Heart left ventricle (tissue), 16 donors: Measurements from ENCODE around the gene KRT37. TPM values are rescaled to one million over a fixed set of nuclear protein-coding genes. Genes with fewer than 3 reads are reported as not detected.

Experiments used
- ATAC-seq, 4 donors: fragments of 200-7000 bp; cut with Tn5 transposase; one replicate each; pipeline ENCODE4 v1.9.1; 2020 to 2022; ENCODE audit warnings: moderate library complexity in 4 of 4, mild to moderate bottlenecking in 3 of 4, moderate number of reproducible peaks in 1 of 4
- DNase-seq, 5 donors: peaks; one replicate each; pipeline ENCODE4 v3.0.0-alpha.2; 2020
- H3K27ac ChIP-seq, 12 donors: fragments of 200-600 bp; sonication (generic) in 4 of 12; one replicate each; pipeline versions ENCODE4 v1.5.0 to v1.8.0; 2016 to 2022; ENCODE audit warnings: mild to moderate bottlenecking in 2 of 12
- H3K27me3 ChIP-seq, 9 donors: fragments of 200-600 bp; sonication (generic) in 2 of 9; one replicate each; pipeline versions ENCODE4 v1.5.1 to v1.8.0; 2016 to 2022; ENCODE audit warnings: mild to moderate bottlenecking in 3 of 9
- H3K36me3 ChIP-seq, 9 donors: fragments of 200-600 bp; sonication (generic) in 2 of 9; one replicate each; pipeline versions ENCODE4 v1.5.0 to v1.8.0; 2018 to 2022; ENCODE audit warnings: mild to moderate bottlenecking in 2 of 9
- H3K4me1 ChIP-seq, 12 donors: fragments of 200-600 bp; sonication (generic) in 4 of 12; one replicate each; pipeline versions ENCODE4 v1.5.0 to v1.8.0; 2016 to 2022; ENCODE audit warnings: mild to moderate bottlenecking in 3 of 12
- H3K4me3 ChIP-seq, 12 donors: fragments of 200-600 bp; sonication (generic) in 4 of 12; one replicate each; pipeline versions ENCODE4 v1.5.0 to v1.8.0; 2017 to 2022; ENCODE audit warnings: mild to moderate bottlenecking in 9 of 12, moderate library complexity in 4 of 12
- H3K9me3 ChIP-seq, 12 donors: fragments of 200-600 bp; sonication (generic) in 4 of 12; one replicate each; pipeline versions ENCODE4 v1.5.0 to v1.8.0; 2016 to 2022; ENCODE audit warnings: mild to moderate bottlenecking in 1 of 12
- POLR2A ChIP-seq, 2 donors: fragments of 450-650 bp; IDR thresholded peaks; one replicate each; pipeline ENCODE4 v1.6.1; 2017; ENCODE audit warnings: antibody characterized with exemption in 2 of 2, mild to moderate bottlenecking in 2 of 2, moderate library complexity in 2 of 2
- WGBS, 4 donors: extraction: QIAGEN DNeasy Blood & Tissue Kit in 2 of 4; methylation state at CpG; one replicate each; pipeline versions ENCODE4 v1.1.5 to v1.1.7; 2013 to 2018; 5-methylcytosine and 5-hydroxymethylcytosine counted together
- intact Hi-C, 10 donors: fragments of 100-400 bp; cut with DNase I; formaldehyde crosslinking; loops; one replicate each; pipeline versions ENCODE4 v1.11.1 to v1.14.2; 2022
- long read RNA-seq, 3 donors: library from polyadenylated mRNA; unstranded; transcript quantifications; one replicate each; pipeline ENCODE4 v2.0.0, GENCODE V29; 2020 to 2021
- polyA plus RNA-seq, 2 donors: library from polyadenylated mRNA; stranded (reverse); fragments of 200-250 nt; gene quantifications; one replicate each; pipeline ENCODE4 v1.2.3, GENCODE V29; 2013
- total RNA-seq, 9 donors: library from RNA; depleted of rRNA in 2 of 9; stranded (reverse); fragments of >200 nt in 2 of 9; fragmentation: NEBNext Ultra II Directional in 3 of 9; extraction: Animal tissue kit (Norgen Biotek cat#: 25700) in 3 of 9; gene quantifications; one replicate each; pipeline versions ENCODE4 v1.1.0 to v1.2.4, GENCODE V29; 2016 to 2023
- TF ChIP-seq, protein P1 (sequence below), 12 donors: fragments of 200-600 bp; sonication (generic) in 4 of 12; IDR thresholded peaks; one replicate each; pipeline versions ENCODE4 v1.5.0 to v1.8.0; 2018 to 2022; ENCODE audit warnings: antibody characterized with exemption in 12 of 12, mild to moderate bottlenecking in 5 of 12
- donor health status: ischemic (EF 13 %, LVEDD 7.1; RV severe dilation, severe dysfunction).
- donor health status: healthy with polysubstance abuse.
- donor health status: DM: no; HTN: yes; CAD: no.
- donor health status: DM: no; HTN: no; CAD: no.
- donor health status: ischemic (EF 25% LVEDD 6.9; RV normal size, moderate dysfunction).
- donor health status: ischemic (EF 25% LVEDD 5.7; RV mildly dilated, moderate dysfunction).
- donor health status: healthy.
- donor health status: DM: yes; HTN: yes; CAD: no.
- donor health status: ischemic (EF 35%, LVEDD 5.7; RV mildly dilated, moderate dysfunction).
- donor health status: nonischemic (EF 11% LVEDD 7.7; RV severe dilation, severe dysfunction).
- donor health status: DM: yes; HTN: yes; CAD: no.
- donor health status: PGD.
- donor health status: ischemic (EF 29% LVEDD 5.4; RV normal size, mild dysfunction).
- donor health status: nonischemic (EF 23%, LVEDD 6.1; RV moderate dilation, normal function).

Gene KRT37
- total RNA-seq, result not detected
- not detected for polyA plus RNA-seq
- long read RNA-seq, donor 1, result 0 reads
- long read RNA-seq, donor 2, result 0 reads
- long read RNA-seq, donor 3, result 0 reads

DNA sequence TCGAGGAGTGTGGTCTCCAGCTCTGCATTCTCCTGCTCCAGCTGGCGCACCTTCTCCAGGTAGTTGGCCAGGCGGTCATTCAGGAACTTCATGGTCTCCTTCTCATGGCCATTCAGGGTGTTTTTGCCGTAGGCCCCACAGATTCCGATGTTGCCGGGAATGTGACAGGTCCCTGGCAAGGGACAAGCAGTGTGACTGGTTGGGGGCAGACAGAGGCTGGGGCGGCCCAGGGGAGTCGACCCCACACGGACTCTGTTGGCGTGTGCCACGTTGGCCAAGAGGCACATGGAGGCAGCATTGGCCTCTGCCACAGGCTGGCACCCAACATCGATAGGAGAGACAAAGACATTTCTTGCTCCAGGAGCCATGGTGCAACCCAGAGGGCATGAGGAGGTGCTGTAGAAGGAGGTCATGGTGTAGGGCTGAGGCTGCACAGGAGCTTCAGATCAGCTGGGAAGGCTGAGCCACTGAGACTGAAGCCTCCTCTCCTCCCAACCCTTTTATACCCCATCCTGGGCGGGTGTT is at the start of gene KRT37:
TSS of gene KRT37 (minus strand) at position 475 of the 525 bp plus-strand sequence. CDS start at position 413, 62 bp downstream.
- 89 to 92% (median 91%) methylated on average over 12 to 13 of the region's 13 CpGs for WGBS, 4 donors
- Histone ChIP-seq H3K27ac (no peak within 1 kb of the TSS), H3K4me1 (no peaks in the 10 kb centered on the region), H3K4me3 (no peak within 1 kb of the TSS), H3K9me3 (no peaks in the 10 kb centered on the region), H3K27me3 (peaks cover 0 to 7% (median 0%) of the 10 kb centered on the region in 9 donors), H3K36me3 (no peaks in the 10 kb centered on the region)
- intact Hi-C loops, result no loop called here
- DNase-seq (no peak), ATAC-seq (no peak)
- TF ChIP-seq, protein P1, sequence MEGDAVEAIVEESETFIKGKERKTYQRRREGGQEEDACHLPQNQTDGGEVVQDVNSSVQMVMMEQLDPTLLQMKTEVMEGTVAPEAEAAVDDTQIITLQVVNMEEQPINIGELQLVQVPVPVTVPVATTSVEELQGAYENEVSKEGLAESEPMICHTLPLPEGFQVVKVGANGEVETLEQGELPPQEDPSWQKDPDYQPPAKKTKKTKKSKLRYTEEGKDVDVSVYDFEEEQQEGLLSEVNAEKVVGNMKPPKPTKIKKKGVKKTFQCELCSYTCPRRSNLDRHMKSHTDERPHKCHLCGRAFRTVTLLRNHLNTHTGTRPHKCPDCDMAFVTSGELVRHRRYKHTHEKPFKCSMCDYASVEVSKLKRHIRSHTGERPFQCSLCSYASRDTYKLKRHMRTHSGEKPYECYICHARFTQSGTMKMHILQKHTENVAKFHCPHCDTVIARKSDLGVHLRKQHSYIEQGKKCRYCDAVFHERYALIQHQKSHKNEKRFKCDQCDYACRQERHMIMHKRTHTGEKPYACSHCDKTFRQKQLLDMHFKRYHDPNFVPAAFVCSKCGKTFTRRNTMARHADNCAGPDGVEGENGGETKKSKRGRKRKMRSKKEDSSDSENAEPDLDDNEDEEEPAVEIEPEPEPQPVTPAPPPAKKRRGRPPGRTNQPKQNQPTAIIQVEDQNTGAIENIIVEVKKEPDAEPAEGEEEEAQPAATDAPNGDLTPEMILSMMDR (IDR thresholded peaks at IDR 0.05), result no peak
- TF ChIP-seq POLR2A (IDR thresholded peaks at IDR 0.05), result no peak

DNA sequence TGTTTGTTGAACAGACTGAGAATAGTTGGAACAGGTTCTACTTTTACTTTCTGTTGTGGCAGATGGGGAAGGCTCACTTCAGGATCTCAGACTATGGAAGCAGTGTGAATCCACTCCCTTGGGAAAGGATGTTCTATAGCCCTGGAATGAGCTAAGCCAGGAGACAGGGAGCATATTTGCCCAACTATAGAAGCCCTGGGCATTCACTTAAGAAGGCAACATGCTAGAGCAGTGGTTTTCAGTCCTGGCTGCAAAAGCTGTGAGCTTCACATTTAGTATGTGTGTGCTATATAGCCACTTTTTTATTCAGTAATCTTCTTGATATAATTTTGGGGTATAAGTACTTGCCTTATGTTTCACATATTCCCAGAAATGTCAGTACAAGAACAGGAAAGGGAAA is 44.0 kb upstream of the KRT37 start:
- H3K4me3 ChIP-seq, result no peak overlapping the region
- H3K9me3 ChIP-seq, result peaks cover 0 to 31% (median 6%) of the 10 kb centered on the region in 12 donors
- peaks cover 0 to 8% (median 0%) of the 10 kb centered on the region in 9 donors for H3K27me3 ChIP-seq
- H3K36me3 ChIP-seq, result no peaks in the 10 kb centered on the region
- H3K27ac ChIP-seq, result no peak overlapping the region
- DNase-seq, result no peak
- TF ChIP-seq POLR2A (IDR thresholded peaks at IDR 0.05), result no peak
- TF ChIP-seq, protein P1 (IDR thresholded peaks at IDR 0.05), result no peak
- peaks cover 0 to 11% (median 3%) of the 10 kb centered on the region in 12 donors for H3K4me1 ChIP-seq
- no peak for ATAC-seq
- intact Hi-C loops, result loop anchor here in 1 of 10 donors (10.0 kb wide), 1 partner anchor 164 kb away; the partner anchor contains the start of genes KRTAP16-1 and KRTAP29-1

DNA sequence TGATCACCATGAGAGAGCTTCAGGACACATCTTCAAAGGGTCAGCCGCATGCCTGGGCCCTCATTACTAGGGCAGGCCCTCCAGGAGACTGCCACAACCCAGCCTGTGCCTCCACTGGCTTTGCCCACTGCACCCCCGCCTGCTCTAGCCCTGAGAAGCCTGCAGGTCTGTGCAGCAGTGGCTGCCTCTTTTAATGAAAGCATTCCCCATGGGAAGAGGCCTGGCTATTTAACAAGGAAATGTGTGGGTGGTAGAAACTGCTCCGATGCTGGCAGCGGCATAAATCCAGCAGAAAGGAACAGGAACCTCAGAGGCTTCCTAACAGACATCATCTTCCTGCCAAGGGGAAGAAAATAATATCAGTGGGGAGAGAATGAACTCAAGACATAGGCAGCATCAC is 43.2 kb upstream of the KRT37 start:
- intact Hi-C loops, result loop anchor here in 1 of 10 donors (10.0 kb wide), 1 partner anchor 163 kb away; the partner anchor contains the start of genes KRTAP16-1 and KRTAP29-1
- WGBS, 4 donors, result 42 to 66% (median 56%) methylated on average over 4 of the region's 4 CpGs
- no peak for TF ChIP-seq POLR2A (IDR thresholded peaks at IDR 0.05)
- TF ChIP-seq, protein P1 (IDR thresholded peaks at IDR 0.05), result no peak
- DNase-seq, result no peak
- Histone ChIP-seq H3K4me3 (no peak overlapping the region), H3K27ac (no peak overlapping the region), H3K27me3 (peaks cover 0 to 8% (median 0%) of the 10 kb centered on the region in 9 donors), H3K9me3 (peaks cover 0 to 31% (median 6%) of the 10 kb centered on the region in 12 donors), H3K4me1 (peaks cover 0 to 11% (median 3%) of the 10 kb centered on the region in 12 donors), H3K36me3 (no peaks in the 10 kb centered on the region)
- ATAC-seq, result no peak

DNA sequence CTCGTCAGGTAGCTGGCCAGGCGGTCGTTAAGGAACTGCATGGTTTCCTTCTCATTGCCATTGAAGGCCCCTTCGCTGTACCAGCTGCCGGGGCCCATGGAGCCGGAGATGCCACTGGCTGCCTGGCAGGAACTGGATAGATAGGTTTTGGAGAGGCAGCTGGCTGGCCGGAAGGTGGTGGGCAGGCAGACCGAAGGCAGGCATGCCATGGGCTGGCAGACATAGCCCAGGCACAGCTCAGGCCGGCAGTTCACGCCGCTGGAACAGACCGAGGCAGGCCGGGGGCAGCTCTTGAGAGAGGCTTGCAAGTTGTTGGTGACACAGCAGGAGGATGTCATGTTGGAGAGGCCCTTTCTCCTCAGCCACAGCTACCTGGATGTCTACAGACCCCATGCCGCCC is 42.6 kb upstream of the KRT37 start, which contains the start of gene KRT32:
TSS of gene KRT32 (minus strand) at position 399 of the 400 bp plus-strand sequence. CDS start at position 338, 61 bp downstream.
- Histone ChIP-seq H3K9me3 (peaks cover 0 to 26% (median 4%) of the 10 kb centered on the region in 12 donors), H3K4me1 (peaks cover 0 to 11% (median 3%) of the 10 kb centered on the region in 12 donors), H3K4me3 (no peak within 1 kb of the TSS), H3K27me3 (peaks cover 0 to 8% (median 0%) of the 10 kb centered on the region in 9 donors), H3K36me3 (no peaks in the 10 kb centered on the region), H3K27ac (no peak within 1 kb of the TSS)
- intact Hi-C loops, result loop anchor here in 1 of 10 donors (10.0 kb wide), 1 partner anchor 162 kb away; the partner anchor contains the start of genes KRTAP16-1 and KRTAP29-1
- ATAC-seq (no peak), DNase-seq (no peak)
- no peak for TF ChIP-seq POLR2A (IDR thresholded peaks at IDR 0.05)
- TF ChIP-seq, protein P1 (IDR thresholded peaks at IDR 0.05), result no peak
- 89 to 100% (median 90%) methylated on average over 5 to 14 of the region's 14 CpGs for WGBS, 4 donors
